HepG2 (cell line): ENCODE measurements around the gene FBN3. TPM values are rescaled to one million over a fixed set of nuclear protein-coding genes. Genes with fewer than 3 reads are reported as not detected.

ENCODE experiments used
- ATAC-seq: fragments of 200-7000 bp; cut with Tn5 transposase; 3 replicates; pipeline ENCODE4 v1.9.1; 2020; ENCODE audit warnings: mild to moderate bottlenecking, moderate library complexity
- BruUV-seq: library from RNA; stranded (reverse); fragments of 400-500 nt; replicated peaks from 2 replicates; lab custom pipeline; 2021; lab: Mats Ljungman, UMichigan
- CTCF ChIA-PET: fragments of 300-600 bp; formaldehyde crosslinking; extraction: SDS; loops from one replicate; lab custom pipeline; 2021; ENCODE audit warnings: low total read pairs, inconsistent platforms, low intra/inter-chr PET ratio; lab: Yijun Ruan, JAX
- POLR2A ChIA-PET: fragments of 350-600 bp; sonication (Branson Sonifier 250); formaldehyde crosslinking; loops from one replicate; lab custom pipeline; 2020; ENCODE audit warnings: antibody characterized with exemption, inconsistent platforms; lab: Yijun Ruan, JAX
- DNase-seq: peaks from one replicate; pipeline ENCODE4 v3.0.0-alpha.2; 2015; ENCODE audit warnings: low spot score
- FAIRE-seq: peaks from 3 replicates; lab custom pipeline; 2011; peaks lifted over from hg19 to GRCh38; lab: Jason Lieb, UNC
- H2AFZ ChIP-seq: one replicate; pipeline ENCODE4 v1.6.1; 2011; ENCODE audit warnings: low read length, inconsistent platforms
- H3K27ac ChIP-seq: fragments of 300-600 bp; 3 replicates; pipeline ENCODE4 v1.8.0; 2011; ENCODE audit warnings: mixed run types, mild to moderate bottlenecking, mixed read lengths, low read length, inconsistent platforms; ENCODE audit not compliant: insufficient read depth; ENCODE audit errors: extremely low read length
- H3K27me3 ChIP-seq, 2 experiments: fragments of 200-600 bp in 1 of 2; 2 replicates in 1 of 2; 3 replicates in 1 of 2; pipeline versions ENCODE4 v1.6.0 to v1.8.0; 2011; ENCODE audit warnings: low read length in 2 of 2, mild to moderate bottlenecking in 2 of 2, moderate library complexity in 2 of 2, inconsistent platforms in 1 of 2; ENCODE audit not compliant: insufficient read depth in 2 of 2, control insufficient read depth in 1 of 2
- H3K36me3 ChIP-seq, 2 experiments: fragments of 200-600 bp in 1 of 2; replicated peaks in 1 of 2; 2 replicates in 1 of 2; 3 replicates in 1 of 2; pipeline versions ENCODE4 v1.5.1 to v1.8.0; 2011; ENCODE audit warnings: low read length in 2 of 2, inconsistent platforms in 1 of 2; ENCODE audit not compliant: insufficient read depth in 2 of 2, control insufficient read depth in 1 of 2
- H3K4me1 ChIP-seq: 2 replicates; pipeline ENCODE4 v1.5.1; 2012; ENCODE audit warnings: low read length, inconsistent platforms; ENCODE audit not compliant: insufficient read depth
- H3K4me2 ChIP-seq: 2 replicates; pipeline ENCODE4 v1.6.0; 2011; ENCODE audit warnings: low read depth, low read length, inconsistent platforms
- H3K4me3 ChIP-seq, 3 experiments: fragments of 200-600 bp in 1 of 3; sonication (generic), shearing (Covaris generic) in 1 of 3; replicated peaks in 1 of 3; 2 replicates each; pipeline ENCODE4 v1.5.1; 2011 to 2016; ENCODE audit warnings: low read length in 3 of 3, inconsistent platforms in 2 of 3, low read depth in 2 of 3, mild to moderate bottlenecking in 2 of 3, control low read depth in 1 of 3, mixed read lengths in 1 of 3; ENCODE audit not compliant: insufficient read depth in 1 of 3
- H3K79me2 ChIP-seq: one replicate; pipeline ENCODE4 v1.6.1; 2011; ENCODE audit warnings: low read length, inconsistent platforms; ENCODE audit not compliant: insufficient read depth
- H3K9ac ChIP-seq: 2 replicates; pipeline ENCODE4 v1.6.0; 2011; ENCODE audit warnings: mild to moderate bottlenecking, low read depth, low read length, inconsistent platforms; ENCODE audit not compliant: insufficient read depth
- H3K9me3 ChIP-seq: 2 replicates; pipeline ENCODE4 v1.5.1; 2012; ENCODE audit warnings: mild to moderate bottlenecking, low read length
- H4K20me1 ChIP-seq: 2 replicates; pipeline ENCODE4 v1.6.0; 2011; ENCODE audit warnings: inconsistent platforms, mild to moderate bottlenecking, low read length, moderate library complexity; ENCODE audit not compliant: insufficient read depth
- KDM6A ChIP-seq: IDR thresholded peaks from 2 replicates; pipeline ENCODE4 v1.6.1; 2016; ENCODE audit warnings: low read depth
- SPEN ChIP-seq: sonication (generic); formaldehyde crosslinking; IDR thresholded peaks from 2 replicates; pipeline ENCODE4 v1.5.1; 2020; ENCODE audit warnings: low read depth, mild to moderate bottlenecking, missing genetic modification reagents
- ZBTB3 ChIP-seq: sonication (generic); formaldehyde crosslinking; IDR thresholded peaks from 2 replicates; pipeline ENCODE4 v1.4.0; 2020; ENCODE audit warnings: low read depth, mild to moderate bottlenecking, moderate library complexity, missing genetic modification reagents, borderline replicate concordance
- ZBTB42 ChIP-seq: sonication (generic); formaldehyde crosslinking; IDR thresholded peaks from 2 replicates; pipeline ENCODE4 v1.5.0; 2020; ENCODE audit warnings: mild to moderate bottlenecking, missing genetic modification reagents
- ZFP36 ChIP-seq: fragments of 150-350 bp; IDR thresholded peaks from 2 replicates; pipeline ENCODE4 v1.6.1; 2018; ENCODE audit warnings: borderline replicate concordance, low read length, low read depth; ENCODE audit not compliant: partially characterized antibody
- ZMYM3 ChIP-seq: sonication (generic); formaldehyde crosslinking; IDR thresholded peaks from 2 replicates; pipeline ENCODE4 v1.5.1; 2020; ENCODE audit warnings: mild to moderate bottlenecking, missing genetic modification reagents
- ZNF768 ChIP-seq: sonication (generic); formaldehyde crosslinking; IDR thresholded peaks from 2 replicates; pipeline ENCODE4 v1.4.0; 2020; ENCODE audit warnings: missing genetic modification reagents
- WGBS: methylation state at CpG from one replicate; pipeline ENCODE4 v1.1.6; 2017; ENCODE audit warnings: low lambda C conversion rate; 5-methylcytosine and 5-hydroxymethylcytosine counted together
- in situ Hi-C: cut with HindIII; loops from 2 replicates; pipeline ENCODE4 v1.10.0; 2017; ENCODE audit warnings: low pct_unique_long_range_greater_than_20kb; ENCODE audit not compliant: extremely low pct_ligation_motif_present
- intact Hi-C: fragments of 100-400 bp; cut with micrococcal nuclease; formaldehyde crosslinking; loops from one replicate; pipeline ENCODE4 v1.10.0; 2022; ENCODE audit not compliant: unreplicated experiment
- polyA plus RNA-seq, 8 experiments: library from polyadenylated mRNA; depleted of rRNA in 3 of 8; stranded (reverse) in 7 of 8; unstranded in 1 of 8; fragments of >200 nt; fragmentation: Illumina TruSeq in 4 of 8; extraction: Trizol in 4 of 8; gene quantifications; 2 replicates each; pipeline versions ENCODE4 v1.2.1 to v1.2.3, GENCODE V29; 2011 to 2016; ENCODE audit warnings: low read depth in 4 of 8, missing spikeins in 1 of 8, mixed read lengths in 1 of 8; ENCODE audit not compliant: insufficient read depth in 1 of 8
- total RNA-seq, 5 experiments: library from RNA; depleted of rRNA; stranded (reverse); fragments of >200 nt; fragmentation: Illumina TruSeq; extraction: Trizol; gene quantifications; 2 replicates each; pipeline ENCODE4 v1.2.3, GENCODE V29; 2016; ENCODE audit warnings: low read depth in 1 of 5
- TF ChIP-seq, protein P1 (sequence below), 2 experiments: fragments of 450-650 bp in 1 of 2; sonication (generic) in 1 of 2; formaldehyde crosslinking in 1 of 2; IDR thresholded peaks; 2 replicates each; pipeline versions ENCODE4 v1.6.1 to v1.8.0; 2016 to 2022; ENCODE audit warnings: antibody characterized with exemption in 1 of 2, mild to moderate bottlenecking in 1 of 2, missing genetic modification reagents in 1 of 2

The FBN3 gene
- total and polyA plus RNA-seq, 2 of the 13 experiments (the other 11 are each of a cell fraction or from before 2014, with no cell fraction given) = 0.20 to 1.3 TPM

DNA sequence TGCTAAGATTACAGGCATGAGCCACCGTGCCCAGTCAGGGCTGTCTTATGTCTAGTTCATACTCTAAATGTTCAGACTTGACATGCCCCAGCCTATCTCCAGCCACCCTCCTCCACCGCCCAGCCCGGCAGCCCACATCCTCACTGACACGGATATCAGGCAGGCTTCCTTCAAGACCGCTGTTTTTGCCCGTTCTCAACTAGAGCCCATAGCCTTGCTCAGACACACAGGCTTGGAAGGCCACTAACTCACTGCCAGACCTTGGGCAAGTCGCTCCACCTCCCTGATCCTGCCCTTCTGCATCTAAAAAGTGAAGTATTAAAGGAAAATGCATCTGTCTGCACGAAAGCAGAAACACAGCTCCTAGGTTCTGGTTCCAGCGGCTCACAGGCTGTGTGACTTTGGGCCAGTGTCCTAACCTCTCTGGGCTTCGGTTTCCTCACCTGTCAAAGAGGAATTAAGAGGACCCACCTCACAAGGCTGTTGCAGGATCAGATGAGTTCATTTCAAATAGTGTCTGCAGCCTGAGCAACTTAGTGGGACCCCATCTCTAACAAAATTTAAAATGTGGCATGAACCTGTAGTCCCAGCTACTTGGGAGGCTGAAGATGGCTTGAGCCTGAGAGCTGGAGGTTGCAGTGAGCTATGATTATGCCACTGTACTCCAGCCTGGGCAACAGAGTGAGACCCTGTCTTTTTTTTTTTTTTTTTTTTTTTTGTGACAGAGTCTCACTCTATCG lies 45.3 kb upstream of the FBN3 start:
- DNase-seq (no peak), ATAC-seq (no peak)
- no peak overlapping the region for H3K4me3 ChIP-seq
- in situ Hi-C loops = no loop called here
- POLR2A ChIA-PET = interaction anchor here (0.9 kb wide), 1 partner anchor 13 kb away, joined by 3 read pairs; no protein-coding TSS in a partner anchor
- TF ChIP-seq SPEN (CRISPR knock-in tag) = no peak
- TF ChIP-seq KDM6A (CRISPR knock-in tag) = no peak
- TF ChIP-seq ZBTB42 (CRISPR knock-in tag) = no peak
- TF ChIP-seq ZBTB3 (CRISPR knock-in tag) = no peak
- TF ChIP-seq, protein P1, sequence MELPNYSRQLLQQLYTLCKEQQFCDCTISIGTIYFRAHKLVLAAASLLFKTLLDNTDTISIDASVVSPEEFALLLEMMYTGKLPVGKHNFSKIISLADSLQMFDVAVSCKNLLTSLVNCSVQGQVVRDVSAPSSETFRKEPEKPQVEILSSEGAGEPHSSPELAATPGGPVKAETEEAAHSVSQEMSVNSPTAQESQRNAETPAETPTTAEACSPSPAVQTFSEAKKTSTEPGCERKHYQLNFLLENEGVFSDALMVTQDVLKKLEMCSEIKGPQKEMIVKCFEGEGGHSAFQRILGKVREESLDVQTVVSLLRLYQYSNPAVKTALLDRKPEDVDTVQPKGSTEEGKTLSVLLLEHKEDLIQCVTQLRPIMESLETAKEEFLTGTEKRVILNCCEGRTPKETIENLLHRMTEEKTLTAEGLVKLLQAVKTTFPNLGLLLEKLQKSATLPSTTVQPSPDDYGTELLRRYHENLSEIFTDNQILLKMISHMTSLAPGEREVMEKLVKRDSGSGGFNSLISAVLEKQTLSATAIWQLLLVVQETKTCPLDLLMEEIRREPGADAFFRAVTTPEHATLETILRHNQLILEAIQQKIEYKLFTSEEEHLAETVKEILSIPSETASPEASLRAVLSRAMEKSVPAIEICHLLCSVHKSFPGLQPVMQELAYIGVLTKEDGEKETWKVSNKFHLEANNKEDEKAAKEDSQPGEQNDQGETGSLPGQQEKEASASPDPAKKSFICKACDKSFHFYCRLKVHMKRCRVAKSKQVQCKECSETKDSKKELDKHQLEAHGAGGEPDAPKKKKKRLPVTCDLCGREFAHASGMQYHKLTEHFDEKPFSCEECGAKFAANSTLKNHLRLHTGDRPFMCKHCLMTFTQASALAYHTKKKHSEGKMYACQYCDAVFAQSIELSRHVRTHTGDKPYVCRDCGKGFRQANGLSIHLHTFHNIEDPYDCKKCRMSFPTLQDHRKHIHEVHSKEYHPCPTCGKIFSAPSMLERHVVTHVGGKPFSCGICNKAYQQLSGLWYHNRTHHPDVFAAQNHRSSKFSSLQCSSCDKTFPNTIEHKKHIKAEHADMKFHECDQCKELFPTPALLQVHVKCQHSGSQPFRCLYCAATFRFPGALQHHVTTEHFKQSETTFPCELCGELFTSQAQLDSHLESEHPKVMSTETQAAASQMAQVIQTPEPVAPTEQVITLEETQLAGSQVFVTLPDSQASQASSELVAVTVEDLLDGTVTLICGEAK (IDR thresholded peaks at IDR 0.05) = no peak
- TF ChIP-seq, protein P1 (CRISPR knock-in tag; IDR thresholded peaks at IDR 0.05) = 0 out of 2 replicates have a peak, but pooled peaks have one; percentile 37
- peak; percentile 97 for TF ChIP-seq ZNF768
- peak; percentile 81 for TF ChIP-seq ZMYM3 (CRISPR knock-in tag)
- peak; percentile 23 for TF ChIP-seq ZFP36
- TF ChIP-seq, all 625 proteins: peak for 4
- Histone ChIP-seq H3K27me3 (no peaks in the 10 kb centered on the region), H2AFZ (no peak overlapping the region), H4K20me1 (no peaks in the 10 kb centered on the region), H3K4me1 (peaks cover 32% of the 10 kb centered on the region), H3K9me3 (no peaks in the 10 kb centered on the region), H3K9ac (no peak overlapping the region), H3K27ac (no peak overlapping the region), H3K4me2 (no peak overlapping the region), H3K36me3 (no peaks in the 10 kb centered on the region), H3K79me2 (no peaks in the 10 kb centered on the region)
- no TSS peak for BruUV-seq
- WGBS = 56% methylated on average over 11 of the region's 11 CpGs
- CTCF ChIA-PET = no interaction called here
- no peak for FAIRE-seq
- intact Hi-C loops = no loop called here
